SK-N-SH (cell line): Measurements from ENCODE around the gene RRP7A.

Experiments used
- CHD2 ChIP-seq: fragments of 150-350 bp; IDR thresholded peaks from 2 replicates; pipeline ENCODE4 v1.6.1; 2018; ENCODE audit warnings: low read length; ENCODE audit not compliant: partially characterized antibody
- JUND ChIP-seq: IDR thresholded peaks from 2 replicates; pipeline ENCODE4 v1.4.0; 2012
- RAD21 ChIP-seq: IDR thresholded peaks from 2 replicates; pipeline ENCODE4 v1.6.1; 2012; ENCODE audit warnings: mild to moderate bottlenecking, low read length
- RCOR1 ChIP-seq: fragments of 150-350 bp; IDR thresholded peaks from 2 replicates; pipeline ENCODE4 v1.6.1; 2017; ENCODE audit warnings: antibody characterized with exemption, low read length
- RFX5 ChIP-seq: IDR thresholded peaks from 2 replicates; pipeline ENCODE4 v1.6.1; 2012; ENCODE audit warnings: mild to moderate bottlenecking, improper control_type of control experiment, low read length
- TAF1 ChIP-seq: IDR thresholded peaks from 2 replicates; pipeline ENCODE4 v1.6.1; 2012; ENCODE audit warnings: low read depth, mild to moderate bottlenecking, low read length, moderate library complexity, borderline replicate concordance
- TCF12 ChIP-seq: IDR thresholded peaks from 2 replicates; pipeline ENCODE4 v1.4.0; 2012
- TF ChIP-seq, protein P1 (sequence below): fragments of 200-600 bp; sonication (generic); IDR thresholded peaks from 2 replicates; pipeline ENCODE4 v1.6.1; 2017; ENCODE audit warnings: antibody characterized with exemption, mild to moderate bottlenecking, moderate library complexity
- TF ChIP-seq, protein P2 (sequence below): IDR thresholded peaks from 2 replicates; pipeline ENCODE4 v1.4.0; 2012; ENCODE audit warnings: low read depth

DNA sequence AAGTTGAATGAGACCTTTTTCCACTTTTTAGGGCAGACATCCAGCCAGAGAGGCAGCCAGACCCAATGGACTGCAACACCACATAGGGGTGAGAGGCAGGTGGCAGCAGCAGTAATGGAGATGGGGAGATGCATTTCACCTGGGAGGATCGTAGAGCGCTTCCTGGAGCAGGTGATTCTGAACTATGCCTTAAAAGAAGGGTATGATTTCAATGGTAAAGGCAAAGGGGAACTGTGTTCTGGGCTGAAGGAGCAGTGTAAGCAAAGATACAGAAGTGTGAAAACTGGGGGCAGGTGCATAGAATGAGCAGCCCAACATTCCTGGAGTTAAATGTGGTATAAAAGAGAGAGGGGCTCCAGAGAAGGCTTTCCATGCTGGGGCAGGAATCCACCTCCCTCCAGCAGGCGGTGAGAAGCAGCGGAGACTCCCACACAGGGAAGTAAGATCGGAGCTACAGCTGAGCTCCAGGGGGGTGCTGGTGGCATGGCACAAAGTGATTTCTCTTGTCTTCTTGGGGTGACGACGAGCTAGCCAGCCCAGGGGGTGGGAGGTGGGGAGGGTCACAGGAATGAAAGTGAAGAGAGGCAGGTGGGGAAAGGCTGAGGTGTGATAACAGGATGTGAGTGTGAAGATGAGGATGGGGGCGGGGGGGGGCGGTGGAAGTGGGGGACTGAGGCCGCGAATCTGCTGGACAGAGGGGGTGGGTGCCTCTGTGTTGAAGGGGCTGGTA is 29.9 kb upstream of the RRP7A start:
- TF ChIP-seq RFX5 (no peak), JUND (no peak), TCF12 (no peak), RAD21 (no peak), RCOR1 (no peak), TAF1 (no peak), CHD2 (no peak)
- TF ChIP-seq, protein P1, sequence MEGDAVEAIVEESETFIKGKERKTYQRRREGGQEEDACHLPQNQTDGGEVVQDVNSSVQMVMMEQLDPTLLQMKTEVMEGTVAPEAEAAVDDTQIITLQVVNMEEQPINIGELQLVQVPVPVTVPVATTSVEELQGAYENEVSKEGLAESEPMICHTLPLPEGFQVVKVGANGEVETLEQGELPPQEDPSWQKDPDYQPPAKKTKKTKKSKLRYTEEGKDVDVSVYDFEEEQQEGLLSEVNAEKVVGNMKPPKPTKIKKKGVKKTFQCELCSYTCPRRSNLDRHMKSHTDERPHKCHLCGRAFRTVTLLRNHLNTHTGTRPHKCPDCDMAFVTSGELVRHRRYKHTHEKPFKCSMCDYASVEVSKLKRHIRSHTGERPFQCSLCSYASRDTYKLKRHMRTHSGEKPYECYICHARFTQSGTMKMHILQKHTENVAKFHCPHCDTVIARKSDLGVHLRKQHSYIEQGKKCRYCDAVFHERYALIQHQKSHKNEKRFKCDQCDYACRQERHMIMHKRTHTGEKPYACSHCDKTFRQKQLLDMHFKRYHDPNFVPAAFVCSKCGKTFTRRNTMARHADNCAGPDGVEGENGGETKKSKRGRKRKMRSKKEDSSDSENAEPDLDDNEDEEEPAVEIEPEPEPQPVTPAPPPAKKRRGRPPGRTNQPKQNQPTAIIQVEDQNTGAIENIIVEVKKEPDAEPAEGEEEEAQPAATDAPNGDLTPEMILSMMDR = no peak
- TF ChIP-seq, protein P2, sequence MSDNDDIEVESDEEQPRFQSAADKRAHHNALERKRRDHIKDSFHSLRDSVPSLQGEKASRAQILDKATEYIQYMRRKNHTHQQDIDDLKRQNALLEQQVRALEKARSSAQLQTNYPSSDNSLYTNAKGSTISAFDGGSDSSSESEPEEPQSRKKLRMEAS = no peak
